Fibroblast of lung (primary cell): Measurements from ENCODE around the gene ARRB1. TPM values are rescaled to one million over a fixed set of nuclear protein-coding genes. Genes with fewer than 3 reads are reported as not detected.

Source experiments
- DNase-seq, 2 donors: peaks; one replicate each; pipeline versions ENCODE4 v3.0.0 to v3.0.0-alpha.2; 2010; ENCODE audit warnings: low read depth in 2 of 2
- H2AFZ ChIP-seq: 2 replicates; pipeline ENCODE4 v1.5.1; 2012; ENCODE audit warnings: low read length, control low read depth, inconsistent platforms
- H3K27ac ChIP-seq: 2 replicates; pipeline ENCODE4 v1.5.1; 2011; ENCODE audit warnings: low read length, control low read depth; ENCODE audit not compliant: insufficient read depth
- H3K27me3 ChIP-seq: 2 replicates; pipeline ENCODE4 v1.5.1; 2011; ENCODE audit warnings: mild to moderate bottlenecking, low read length; ENCODE audit not compliant: control insufficient read depth, insufficient read depth
- H3K36me3 ChIP-seq: 2 replicates; pipeline ENCODE4 v1.5.1; 2011; ENCODE audit warnings: low read length; ENCODE audit not compliant: control insufficient read depth, insufficient read depth
- H3K4me1 ChIP-seq: 2 replicates; pipeline ENCODE4 v1.5.1; 2011; ENCODE audit warnings: low read length; ENCODE audit not compliant: control insufficient read depth, insufficient read depth; ENCODE audit errors: extremely low read depth
- H3K4me2 ChIP-seq: 2 replicates; pipeline ENCODE4 v1.5.1; 2011; ENCODE audit warnings: low read length, control low read depth; ENCODE audit not compliant: insufficient read depth; ENCODE audit errors: extremely low read depth
- H3K4me3 ChIP-seq, 4 experiments: fragments of 200-600 bp in 1 of 4; sonication (generic) in 1 of 4; replicated peaks in 1 of 4; 2 replicates each; pipeline ENCODE4 v1.5.1; 2011 to 2016; ENCODE audit warnings: low read length in 4 of 4, low read depth in 3 of 4, mild to moderate bottlenecking in 3 of 4, control low read depth in 2 of 4, inconsistent platforms in 1 of 4, mixed read lengths in 1 of 4; ENCODE audit not compliant: insufficient read depth in 1 of 4; ENCODE audit errors: control extremely low read depth in 1 of 4
- H3K79me2 ChIP-seq: 2 replicates; pipeline ENCODE4 v1.5.1; 2012; ENCODE audit warnings: mild to moderate bottlenecking, low read length, inconsistent platforms; ENCODE audit not compliant: control insufficient read depth, insufficient read depth
- H3K9ac ChIP-seq: 2 replicates; pipeline ENCODE4 v1.5.1; 2011; ENCODE audit warnings: mild to moderate bottlenecking, low read length, control low read depth; ENCODE audit not compliant: insufficient read depth
- H3K9me3 ChIP-seq: 2 replicates; pipeline ENCODE4 v1.5.1; 2012; ENCODE audit warnings: low read depth, low read length; ENCODE audit not compliant: control insufficient read depth, insufficient read depth
- H4K20me1 ChIP-seq: 2 replicates; pipeline ENCODE4 v1.5.1; 2011; ENCODE audit warnings: low read length; ENCODE audit not compliant: control insufficient read depth, insufficient read depth; ENCODE audit errors: extremely low read depth
- CTCF ChIP-seq, 2 donors: IDR thresholded peaks in 1 of 2; conservative IDR thresholded peaks in 1 of 2; 1 replicate in 1 of 2; 2 replicates in 1 of 2; pipeline ENCODE4 v1.5.1; 2011 to 2012; ENCODE audit warnings: low read length in 2 of 2, control low read depth in 1 of 2, inconsistent platforms in 1 of 2, low read depth in 1 of 2, mild to moderate bottlenecking in 1 of 2
- EZH2 ChIP-seq: IDR thresholded peaks from 2 replicates; pipeline ENCODE4 v1.5.1; 2012; ENCODE audit warnings: low read length, control low read depth, mild to moderate bottlenecking; ENCODE audit errors: missing control alignments
- polyA plus RNA-seq, 2 donors: library from polyadenylated mRNA; depleted of rRNA in 1 of 2; stranded (reverse) in 1 of 2; unstranded in 1 of 2; fragments of >200 nt; gene quantifications; 2 replicates each; pipeline ENCODE4 v1.2.1, GENCODE V29; 2011 to 2012; ENCODE audit warnings: missing spikeins in 1 of 2
- total RNA-seq: library from RNA; depleted of rRNA; stranded (reverse); fragments of >200 nt; gene quantifications from 2 replicates; pipeline ENCODE4 v1.2.1, GENCODE V29; 2014

Gene ARRB1
- total and polyA plus RNA-seq, 2 donors (not counting 1 experiment from before 2014, with no cell fraction given) = 4.3 to 18.9 TPM

- peaks cover 51% of the 10 kb centered on the region for H3K4me1 ChIP-seq
- H3K27me3 ChIP-seq = no peaks in the 10 kb centered on the region
- H4K20me1 ChIP-seq = no peaks in the 10 kb centered on the region
- H3K9me3 ChIP-seq = no peaks in the 10 kb centered on the region
- no peaks in the 10 kb centered on the region for H3K36me3 ChIP-seq
- no peak overlapping the region for H3K9ac ChIP-seq
- H3K4me3 ChIP-seq = no peak overlapping the region
- no peak overlapping the region for H2AFZ ChIP-seq
- H3K4me2 ChIP-seq = no peak overlapping the region
- no peak overlapping the region for H3K27ac ChIP-seq
- H3K79me2 ChIP-seq = no peaks in the 10 kb centered on the region
- TF ChIP-seq CTCF (conservative IDR thresholded peaks at IDR 0.05 in 1 of 2, IDR thresholded peaks at IDR 0.05 in 1 of 2; ENCODE audit: low read depth in 1 of 2, low read length in 2 of 2) (peak in 1 of 2 donors; percentile 8), EZH2 (no peak)
- no peak for DNase-seq
Observed at GRCh38 chr11:75339685-75340409, 11.6 kb downstream of the ARRB1 start.

- H3K4me1 ChIP-seq = peaks cover 48% of the 10 kb centered on the region
- DNase-seq = peak in 1 of 2 donors; percentile 59
- H3K4me3 ChIP-seq = no peak overlapping the region
- H3K27ac ChIP-seq = peak overlapping the region; percentile 23
- no peaks in the 10 kb centered on the region for H3K27me3 ChIP-seq
- H2AFZ ChIP-seq = no peak overlapping the region
- peak overlapping the region; percentile 33 for H3K4me2 ChIP-seq
- no peak for TF ChIP-seq CTCF (conservative IDR thresholded peaks at IDR 0.05 in 1 of 2, IDR thresholded peaks at IDR 0.05 in 1 of 2; ENCODE audit: low read depth in 1 of 2, low read length in 2 of 2)
- TF ChIP-seq EZH2 = no peak
- H4K20me1 ChIP-seq = no peaks in the 10 kb centered on the region
- H3K9ac ChIP-seq = no peak overlapping the region
- no peaks in the 10 kb centered on the region for H3K36me3 ChIP-seq
- no peaks in the 10 kb centered on the region for H3K9me3 ChIP-seq
- H3K79me2 ChIP-seq = no peaks in the 10 kb centered on the region
Observed at GRCh38 chr11:75338516-75339208, 12.8 kb downstream of the ARRB1 start.

GRCh38 chr11:75337195-75337654 lies 14.2 kb downstream of the ARRB1 start:
- TF ChIP-seq CTCF (conservative IDR thresholded peaks at IDR 0.05 in 1 of 2, IDR thresholded peaks at IDR 0.05 in 1 of 2; ENCODE audit: low read depth in 1 of 2, low read length in 2 of 2) (no peak), EZH2 (no peak)
- H4K20me1 ChIP-seq = no peaks in the 10 kb centered on the region
- no peaks in the 10 kb centered on the region for H3K9me3 ChIP-seq
- H3K27me3 ChIP-seq = no peaks in the 10 kb centered on the region
- H3K4me2 ChIP-seq = no peak overlapping the region
- peaks cover 42% of the 10 kb centered on the region for H3K4me1 ChIP-seq
- no peaks in the 10 kb centered on the region for H3K79me2 ChIP-seq
- no peak overlapping the region for H3K9ac ChIP-seq
- H3K27ac ChIP-seq = peak overlapping the region; percentile 43
- no peaks in the 10 kb centered on the region for H3K36me3 ChIP-seq
- DNase-seq = peak in 1 of 2 donors; percentile 42
- no peak overlapping the region for H2AFZ ChIP-seq
- H3K4me3 ChIP-seq = no peak overlapping the region
